H1 (cell line): ENCODE data around the gene CELF4. TPM values are rescaled to one million over a fixed set of nuclear protein-coding genes. Genes with fewer than 3 reads are reported as not detected.

Source experiments
- CTCF ChIA-PET: fragments of 300-600 bp; sonication (Branson Sonifier 250); formaldehyde crosslinking; loops from one replicate; lab custom pipeline; 2021; ENCODE audit not compliant: partially characterized antibody; lab: Charles Lee
- POLR2A ChIA-PET: fragments of 300-600 bp; sonication (Branson Sonifier 250); formaldehyde crosslinking; loops from one replicate; lab custom pipeline; 2021; ENCODE audit warnings: inconsistent platforms; ENCODE audit not compliant: partially characterized antibody; lab: Charles Lee
- DNase-seq, 2 experiments: peaks; one replicate each; pipeline versions ENCODE4 v3.0.0 to v3.0.0-alpha.2; 2010 to 2022; ENCODE audit warnings: low spot score in 2 of 2, low read depth in 1 of 2, mixed read lengths in 1 of 2
- FAIRE-seq: peaks from 2 replicates; lab custom pipeline; 2011; peaks lifted over from hg19 to GRCh38; lab: Jason Lieb, UNC
- H2AFZ ChIP-seq: 2 replicates; pipeline ENCODE4 v1.8.1; 2012; ENCODE audit warnings: low read length, inconsistent platforms
- H2AK5ac ChIP-seq: 2 replicates; pipeline ENCODE4 v1.6.1; 2013; ENCODE audit warnings: low read depth, low read length
- H2BK120ac ChIP-seq: replicated peaks from 2 replicates; pipeline ENCODE3; 2013; ENCODE audit warnings: low read depth, low read length, inconsistent platforms
- H2BK12ac ChIP-seq: 2 replicates; pipeline ENCODE4 v1.6.1; 2013; ENCODE audit warnings: low read depth, low read length
- H2BK15ac ChIP-seq: 2 replicates; pipeline ENCODE4 v1.6.1; 2013; ENCODE audit warnings: low read length
- H2BK20ac ChIP-seq: 2 replicates; pipeline ENCODE4 v1.6.1; 2013; ENCODE audit warnings: low read length
- H2BK5ac ChIP-seq: 2 replicates; pipeline ENCODE4 v1.6.1; 2013; ENCODE audit warnings: low read depth, low read length
- H3K14ac ChIP-seq: 2 replicates; pipeline ENCODE4 v1.6.1; 2013; ENCODE audit warnings: inconsistent platforms; ENCODE audit not compliant: insufficient read length
- H3K18ac ChIP-seq: 2 replicates; pipeline ENCODE4 v1.6.1; 2013; ENCODE audit warnings: low read length; ENCODE audit errors: extremely low read depth
- H3K23ac ChIP-seq: 2 replicates; pipeline ENCODE4 v1.6.1; 2013; ENCODE audit warnings: inconsistent platforms; ENCODE audit not compliant: insufficient read length
- H3K23me2 ChIP-seq: 2 replicates; pipeline ENCODE4 v1.6.1; 2013; ENCODE audit warnings: low read depth, low read length
- H3K27ac ChIP-seq: 2 replicates; pipeline ENCODE4 v1.6.1; 2011; ENCODE audit warnings: low read depth, low read length, inconsistent platforms
- H3K27me3 ChIP-seq, 4 experiments: replicated peaks in 1 of 4; 1 replicate in 1 of 4; 2 replicates in 3 of 4; pipeline versions ENCODE4 v1.6.1 to v1.8.1; 2011 to 2013; ENCODE audit warnings: low read length in 3 of 4, mild to moderate bottlenecking in 3 of 4, inconsistent platforms in 2 of 4, mixed read lengths in 2 of 4, moderate library complexity in 1 of 4; ENCODE audit not compliant: control insufficient read depth in 3 of 4, insufficient read depth in 3 of 4; ENCODE audit errors: extremely low read depth in 1 of 4
- H3K36me3 ChIP-seq, 4 experiments: 2 replicates each; pipeline versions ENCODE4 v1.6.1 to v1.8.1; 2011 to 2013; ENCODE audit warnings: mild to moderate bottlenecking in 4 of 4, low read length in 3 of 4, moderate library complexity in 2 of 4, control low read depth in 1 of 4, inconsistent platforms in 1 of 4; ENCODE audit not compliant: insufficient read depth in 4 of 4, control insufficient read depth in 2 of 4
- H3K4ac ChIP-seq: replicated peaks from 2 replicates; pipeline ENCODE3; 2013; ENCODE audit warnings: low read length, low read depth, mixed read lengths, inconsistent platforms; ENCODE audit not compliant: insufficient read length
- H3K4me1 ChIP-seq, 4 experiments: replicated peaks in 1 of 4; 1 replicate in 1 of 4; 2 replicates in 3 of 4; pipeline versions ENCODE4 v1.6.1 to v1.8.1; 2011 to 2013; ENCODE audit warnings: low read length in 3 of 4, inconsistent platforms in 2 of 4, mixed read lengths in 1 of 4; ENCODE audit not compliant: insufficient read depth in 4 of 4, control insufficient read depth in 3 of 4
- H3K4me2 ChIP-seq, 2 experiments: 2 replicates each; pipeline versions ENCODE4 v1.6.1 to v1.8.1; 2011 to 2013; ENCODE audit warnings: low read depth in 2 of 2, low read length in 2 of 2, control low read depth in 1 of 2, inconsistent platforms in 1 of 2, mild to moderate bottlenecking in 1 of 2; ENCODE audit not compliant: insufficient read depth in 1 of 2
- H3K4me3 ChIP-seq, 4 experiments: fragments of 200-600, 300-600 bp in 1 of 4; sonication (generic), shearing (Covaris generic), sonication (Bioruptor Twin) in 1 of 4; 2 replicates each; pipeline versions ENCODE4 v1.5.1 to v1.8.1; 2011 to 2016; ENCODE audit warnings: low read length in 4 of 4, low read depth in 3 of 4, control low read depth in 2 of 4, inconsistent platforms in 2 of 4, mild to moderate bottlenecking in 2 of 4, mixed read lengths in 1 of 4, moderate library complexity in 1 of 4; ENCODE audit not compliant: insufficient read depth in 2 of 4; ENCODE audit errors: extremely low read depth in 1 of 4
- H3K56ac ChIP-seq: replicated peaks from 2 replicates; pipeline ENCODE3; 2013; ENCODE audit warnings: low read depth, mild to moderate bottlenecking, mixed read lengths, low read length, inconsistent platforms; ENCODE audit not compliant: insufficient read length
- H3K79me1 ChIP-seq: 2 replicates; pipeline ENCODE4 v1.6.1; 2013; ENCODE audit warnings: low read depth, low read length, control low read depth
- H3K79me2 ChIP-seq, 2 experiments: 2 replicates each; pipeline versions ENCODE4 v1.6.1 to v1.8.1; 2012 to 2013; ENCODE audit warnings: low read length in 2 of 2, mild to moderate bottlenecking in 2 of 2, inconsistent platforms in 1 of 2; ENCODE audit not compliant: insufficient read depth in 2 of 2, control insufficient read depth in 1 of 2
- H3K9ac ChIP-seq, 4 experiments: replicated peaks in 1 of 4; 1 replicate in 1 of 4; 2 replicates in 3 of 4; pipeline versions ENCODE4 v1.6.1 to v1.8.1; 2011 to 2013; ENCODE audit warnings: low read depth in 3 of 4, low read length in 3 of 4, control low read depth in 2 of 4, mild to moderate bottlenecking in 2 of 4, moderate library complexity in 2 of 4, inconsistent platforms in 1 of 4; ENCODE audit errors: extremely low read depth in 1 of 4
- H3K9me3 ChIP-seq, 2 experiments: 2 replicates each; pipeline versions ENCODE4 v1.6.1 to v1.8.1; 2012 to 2013; ENCODE audit warnings: mild to moderate bottlenecking in 2 of 2, moderate library complexity in 2 of 2, control low read depth in 1 of 2, inconsistent platforms in 1 of 2, low read depth in 1 of 2, low read length in 1 of 2, mixed read lengths in 1 of 2; ENCODE audit not compliant: insufficient read depth in 2 of 2
- H4K20me1 ChIP-seq, 2 experiments: replicated peaks in 1 of 2; 2 replicates each; pipeline versions ENCODE3 to v1.8.1; 2011 to 2013; ENCODE audit warnings: inconsistent platforms in 2 of 2, low read length in 2 of 2, mild to moderate bottlenecking in 1 of 2; ENCODE audit not compliant: insufficient read depth in 2 of 2, control insufficient read depth in 1 of 2
- H4K5ac ChIP-seq: 2 replicates; pipeline ENCODE4 v1.6.1; 2013; ENCODE audit warnings: low read length, low read depth, mixed read lengths, inconsistent platforms; ENCODE audit not compliant: insufficient read length
- H4K8ac ChIP-seq: 2 replicates; pipeline ENCODE4 v1.8.0; 2013; ENCODE audit warnings: mild to moderate bottlenecking, moderate library complexity, low read length, inconsistent platforms; ENCODE audit not compliant: insufficient read depth; ENCODE audit errors: extremely low read depth
- H4K91ac ChIP-seq: replicated peaks from 2 replicates; pipeline ENCODE3; 2013; ENCODE audit warnings: low read length, mixed read lengths, inconsistent platforms; ENCODE audit not compliant: insufficient read length
- TBP ChIP-seq: IDR thresholded peaks from 2 replicates; pipeline ENCODE4 v1.6.1; 2011; ENCODE audit warnings: low read depth, low read length, improper control_type of control experiment
- WGBS, 2 experiments: shearing (Covaris generic) in 1 of 2; methylation state at CpG; one replicate each; pipeline versions ENCODE4 v1.1.6 to v1.1.7; 2013 to 2015; ENCODE audit warnings: low lambda C conversion rate in 2 of 2, mixed read lengths in 2 of 2, inconsistent platforms in 1 of 2, low coverage in 1 of 2, missing lambda C conversion rate in 1 of 2; ENCODE audit not compliant: insufficient replicate concordance in 2 of 2, insufficient coverage in 1 of 2, insufficient read length in 1 of 2; ENCODE audit errors: extremely low coverage in 1 of 2, missing lambda C conversion rate in 1 of 2; 5-methylcytosine and 5-hydroxymethylcytosine counted together
- polyA plus RNA-seq, 7 experiments: library from polyadenylated mRNA; depleted of rRNA in 3 of 7; stranded (reverse) in 5 of 7; unstranded in 2 of 7; fragments of >200 nt in 5 of 7; fragments of 200-250 nt in 2 of 7; gene quantifications; 1 replicate in 5 of 7; 2 replicates in 1 of 7; 4 replicates in 1 of 7; pipeline versions ENCODE4 v1.2.1 to v1.2.3, GENCODE V29; 2011 to 2013; ENCODE audit warnings: missing spikeins in 2 of 7, mixed read lengths in 2 of 7
- total RNA-seq: library from RNA; stranded (reverse); fragmentation: NEBNext Ultra II Directional; extraction: Animal tissue kit (Norgen Biotek cat#: 25700); gene quantifications from 2 replicates; pipeline ENCODE4 v1.2.1, GENCODE V29; 2021

The CELF4 gene
- total and polyA plus RNA-seq, 2 of the 8 experiments (the other 6 are each of a cell fraction or from before 2014, with no cell fraction given), result 1.6 to 3.4 TPM

DNA sequence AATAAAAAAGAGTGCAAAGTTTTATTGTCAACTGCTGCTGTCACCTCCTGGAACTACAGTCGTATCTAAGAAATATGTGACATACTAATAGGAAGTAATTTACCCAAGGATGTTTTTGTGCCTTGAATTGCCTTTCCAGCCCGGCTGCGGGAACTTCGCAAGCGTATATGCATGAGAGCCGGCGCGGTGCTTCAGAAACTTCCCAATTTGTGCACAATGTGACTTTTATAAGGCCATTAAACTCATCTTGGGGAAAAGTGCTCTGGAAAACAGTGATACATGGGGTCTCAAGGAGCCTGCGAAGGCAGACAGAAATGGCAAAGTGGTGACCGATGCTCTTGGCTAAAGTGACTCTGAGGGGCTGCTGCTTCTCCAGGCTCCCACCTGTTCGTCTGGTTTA is 41.7 kb upstream of the CELF4 start:
- no peak overlapping the region for H2BK12ac ChIP-seq
- no peaks in the 10 kb centered on the region for H3K9me3 ChIP-seq
- no peak overlapping the region for H2BK20ac ChIP-seq
- H3K9ac ChIP-seq, result no peak overlapping the region
- no peak for FAIRE-seq
- H3K79me1 ChIP-seq, result no peaks in the 10 kb centered on the region
- WGBS, 2 experiments, result 92% methylated on average over 11 of the region's 11 CpGs; no CpG with 5 or more reads in 1 of the 2 experiments
- no peaks in the 10 kb centered on the region for H3K36me3 ChIP-seq
- no peak overlapping the region for H4K8ac ChIP-seq
- no peak overlapping the region for H3K18ac ChIP-seq
- H3K79me2 ChIP-seq, result no peaks in the 10 kb centered on the region
- no peak for TF ChIP-seq TBP
- TF ChIP-seq, all 59 proteins: peak for 0
- no peak overlapping the region for H2BK120ac ChIP-seq
- no peak overlapping the region for H2AK5ac ChIP-seq
- H2BK15ac ChIP-seq, result no peak overlapping the region
- no peak overlapping the region for H3K56ac ChIP-seq
- no peaks in the 10 kb centered on the region for H4K20me1 ChIP-seq
- no peaks in the 10 kb centered on the region; a peak in 1 of 7 replicates for H3K4me1 ChIP-seq
- H4K91ac ChIP-seq, result no peak overlapping the region
- no peak overlapping the region for H3K27ac ChIP-seq
- no peak overlapping the region for H2AFZ ChIP-seq
- POLR2A ChIA-PET, result no interaction called here
- no peak overlapping the region for H3K4me3 ChIP-seq
- no peak overlapping the region for H2BK5ac ChIP-seq
- no peak overlapping the region for H3K4me2 ChIP-seq
- DNase-seq, result peak in 1 of 2 experiments; percentile 17
- no peak overlapping the region for H3K4ac ChIP-seq
- no peak overlapping the region for H3K14ac ChIP-seq
- H3K27me3 ChIP-seq, result no peaks in the 10 kb centered on the region; a peak in 1 of 7 replicates
- H4K5ac ChIP-seq, result no peak overlapping the region
- no peak overlapping the region for H3K23ac ChIP-seq
- H3K23me2 ChIP-seq, result no peaks in the 10 kb centered on the region
- CTCF ChIA-PET, result interaction anchor here (1.7 kb wide), 1 partner anchor 14 kb away, joined by 4 read pairs; no protein-coding TSS in a partner anchor
